CD14-positive monocyte (primary cell): ENCODE data around the gene MTARC2. TPM values are rescaled to one million over a fixed set of nuclear protein-coding genes. Genes with fewer than 3 reads are reported as not detected.

ENCODE experiments used
- DNase-seq, 3 donors: peaks; one replicate each; pipeline ENCODE4 v3.0.0-alpha.2; 2011 to 2022
- H2AFZ ChIP-seq: 2 replicates; pipeline ENCODE4 v1.6.0; 2012; ENCODE audit warnings: mild to moderate bottlenecking, low read depth, low read length, inconsistent platforms; ENCODE audit not compliant: insufficient read depth, poor library complexity, severe bottlenecking
- H3K27ac ChIP-seq, 2 donors: 1 replicate in 1 of 2; 2 replicates in 1 of 2; pipeline ENCODE4 v1.5.1; 2012 to 2013; ENCODE audit warnings: low read length in 2 of 2, control low read depth in 1 of 2, inconsistent platforms in 1 of 2, low read depth in 1 of 2, mild to moderate bottlenecking in 1 of 2
- H3K27me3 ChIP-seq, 2 donors: one replicate each; pipeline versions ENCODE4 v1.6.0 to v1.6.1; 2011 to 2013; ENCODE audit warnings: low read length in 2 of 2; ENCODE audit not compliant: control insufficient read depth in 2 of 2, insufficient read depth in 2 of 2
- H3K36me3 ChIP-seq, 2 donors: replicated peaks in 1 of 2; 1 replicate in 1 of 2; 2 replicates in 1 of 2; pipeline versions ENCODE4 v1.5.1 to v1.6.1; 2012 to 2013; ENCODE audit warnings: low read length in 2 of 2, control low read depth in 1 of 2, inconsistent platforms in 1 of 2, mild to moderate bottlenecking in 1 of 2; ENCODE audit not compliant: insufficient read depth in 2 of 2, control insufficient read depth in 1 of 2
- H3K4me1 ChIP-seq, 2 donors: 1 replicate in 1 of 2; 2 replicates in 1 of 2; pipeline versions ENCODE4 v1.5.1 to v1.6.1; 2012 to 2013; ENCODE audit warnings: low read length in 2 of 2, control low read depth in 1 of 2, inconsistent platforms in 1 of 2, mild to moderate bottlenecking in 1 of 2, moderate library complexity in 1 of 2; ENCODE audit not compliant: insufficient read depth in 2 of 2, control insufficient read depth in 1 of 2
- H3K4me2 ChIP-seq: replicated peaks from 2 replicates; pipeline ENCODE3; 2012; ENCODE audit warnings: low read length, moderate library complexity, mild to moderate bottlenecking; ENCODE audit not compliant: poor library complexity, severe bottlenecking; ENCODE audit errors: extremely low read depth
- H3K4me3 ChIP-seq, 3 experiments: fragments of 200-600 bp in 1 of 3; sonication (generic) in 1 of 3; replicated peaks in 1 of 3; 1 replicate in 2 of 3; 2 replicates in 1 of 3; pipeline ENCODE4 v1.5.1; 2011 to 2013; ENCODE audit warnings: low read length in 3 of 3, mild to moderate bottlenecking in 3 of 3, control low read depth in 2 of 3, low read depth in 2 of 3, inconsistent platforms in 1 of 3, moderate library complexity in 1 of 3
- H3K79me2 ChIP-seq: 2 replicates; pipeline ENCODE4 v1.6.0; 2012; ENCODE audit warnings: mild to moderate bottlenecking, control low read depth, inconsistent platforms, low read length, moderate library complexity; ENCODE audit not compliant: insufficient read depth
- H3K9ac ChIP-seq: 2 replicates; pipeline ENCODE4 v1.6.0; 2017; ENCODE audit warnings: low read length, mild to moderate bottlenecking; ENCODE audit not compliant: insufficient read depth, poor library complexity, severe bottlenecking
- H3K9me3 ChIP-seq, 2 donors: replicated peaks in 1 of 2; 1 replicate in 1 of 2; 2 replicates in 1 of 2; pipeline versions ENCODE4 v1.5.1 to v1.6.1; 2012 to 2013; ENCODE audit warnings: low read length in 2 of 2, control low read depth in 1 of 2; ENCODE audit not compliant: control insufficient read depth in 1 of 2, insufficient read depth in 1 of 2
- H4K20me1 ChIP-seq: 2 replicates; pipeline ENCODE4 v1.6.0; 2012; ENCODE audit warnings: mild to moderate bottlenecking, low read length, control low read depth, moderate library complexity; ENCODE audit not compliant: insufficient read depth
- H3K27ac Mint-ChIP-seq, 7 donors: one replicate each; pipeline ENCODE4 v1.8.0; 2020; ENCODE audit warnings: mild to moderate bottlenecking in 7 of 7, mixed read lengths in 7 of 7, moderate library complexity in 6 of 7, inconsistent platforms in 2 of 7
- H3K27me3 Mint-ChIP-seq, 3 donors: one replicate each; pipeline ENCODE4 v1.8.0; 2021 to 2022; ENCODE audit warnings: low read depth in 3 of 3, mild to moderate bottlenecking in 3 of 3, mixed read lengths in 3 of 3, moderate library complexity in 3 of 3, inconsistent platforms in 1 of 3
- H3K36me3 Mint-ChIP-seq, 2 donors: one replicate each; pipeline ENCODE4 v1.8.0; 2020; ENCODE audit warnings: mixed read lengths in 2 of 2, inconsistent platforms in 1 of 2, mild to moderate bottlenecking in 1 of 2
- H3K4me1 Mint-ChIP-seq: one replicate; pipeline ENCODE4 v1.8.0; 2020; ENCODE audit warnings: mild to moderate bottlenecking, mixed read lengths
- H3K4me3 Mint-ChIP-seq, 2 donors: one replicate each; pipeline ENCODE4 v1.8.0; 2020; ENCODE audit warnings: mild to moderate bottlenecking in 2 of 2, mixed read lengths in 2 of 2, moderate library complexity in 1 of 2
- H3K9me3 Mint-ChIP-seq, 7 donors: one replicate each; pipeline ENCODE4 v1.8.0; 2020 to 2022; ENCODE audit warnings: mixed read lengths in 7 of 7, mild to moderate bottlenecking in 6 of 7, moderate library complexity in 6 of 7, inconsistent platforms in 2 of 7
- CTCF ChIP-seq: fragments of 200-600 bp; IDR thresholded peaks from one replicate; pipeline ENCODE4 v1.8.0; 2022; ENCODE audit warnings: antibody characterized with exemption, mild to moderate bottlenecking
- WGBS: methylation state at CpG from one replicate; pipeline ENCODE4 v1.1.5; 2013; ENCODE audit warnings: missing lambda C conversion rate; ENCODE audit not compliant: insufficient coverage; 5-methylcytosine and 5-hydroxymethylcytosine counted together
- intact Hi-C, 2 donors: fragments of 100-400 bp; cut with micrococcal nuclease; formaldehyde crosslinking; loops; one replicate each; pipeline versions ENCODE4 v1.15.0 to v1.15.1; 2023
- polyA plus RNA-seq, 3 donors: library from polyadenylated mRNA; depleted of rRNA in 1 of 3; unstranded in 2 of 3; stranded (reverse) in 1 of 3; fragments of 300-500 nt in 2 of 3; fragments of >200 nt in 1 of 3; fragmentation: Illumina TruSeq in 2 of 3; gene quantifications; 1 replicate in 2 of 3; 2 replicates in 1 of 3; pipeline ENCODE4 v1.2.3, GENCODE V29; 2012 to 2021

MTARC2 gene
- polyA plus RNA-seq, 3 donors = 0.29 to 0.81 (median 0.56) TPM

DNA sequence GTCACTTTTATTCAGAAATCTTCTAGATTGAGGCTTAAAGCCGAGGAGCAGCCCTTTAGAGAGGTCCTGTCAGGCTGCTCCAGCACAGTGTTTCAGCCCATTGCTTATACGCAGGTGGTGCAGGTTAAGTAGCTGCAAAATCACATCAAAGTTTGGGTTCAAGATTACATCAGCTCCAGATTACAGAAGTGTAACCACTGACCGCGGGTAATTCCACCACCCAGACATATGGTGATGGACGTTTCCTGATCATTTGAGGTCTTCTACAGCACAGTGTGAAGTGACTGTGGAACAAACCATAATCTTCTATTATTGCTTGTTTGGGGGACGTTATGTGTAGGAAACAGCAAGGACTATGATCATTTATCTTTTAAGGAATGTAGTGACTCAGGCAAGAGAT is 46.1 kb upstream of the MTARC2 start:
- H3K9ac ChIP-seq = no peak overlapping the region

GRCh38 chr1:220702733-220703270 is 45.3 kb upstream of the MTARC2 start:
- Histone ChIP-seq H3K79me2 (no peaks in the 10 kb centered on the region), H4K20me1 (no peaks in the 10 kb centered on the region), H3K36me3 (no peaks in the 10 kb centered on the region), H3K4me3 (no peak overlapping the region), H3K9ac (no peak overlapping the region), H3K4me1 (peaks cover 17 to 22% of the 10 kb centered on the region in 2 donors), H3K27me3 (no peaks in the 10 kb centered on the region), H2AFZ (peak overlapping the region; percentile 30), H3K9me3 (no peaks in the 10 kb centered on the region), H3K4me2 (no peak overlapping the region), H3K27ac (no peak overlapping the region)
- peaks cover 29% of the 10 kb centered on the region for H3K4me1 Mint-ChIP-seq
- TF ChIP-seq CTCF = no peak
- peaks cover 0 to 5% (median 4%) of the 10 kb centered on the region in 3 donors for H3K27me3 Mint-ChIP-seq
- intact Hi-C loops = no loop called here
- H3K4me3 Mint-ChIP-seq = peak overlapping the region in 1 of 2 donors; percentile 27
- peaks cover 0 to 2% (median 0%) of the 10 kb centered on the region in 7 donors for H3K9me3 Mint-ChIP-seq
- H3K27ac Mint-ChIP-seq = no peak overlapping the region
- H3K36me3 Mint-ChIP-seq = peaks cover 0 to 6% of the 10 kb centered on the region in 2 donors
- DNase-seq = no peak
- WGBS = 92% methylated on average over 1 of the region's 5 CpGs

More for the DNA sequence above, 46.1 kb upstream of the MTARC2 start:
- H4K20me1 ChIP-seq = no peaks in the 10 kb centered on the region
- peaks cover 0 to 9% of the 10 kb centered on the region in 2 donors for H3K36me3 Mint-ChIP-seq
- no peaks in the 10 kb centered on the region for H3K36me3 ChIP-seq
- H3K27me3 Mint-ChIP-seq = peaks cover 0 to 5% (median 4%) of the 10 kb centered on the region in 3 donors
- no peak overlapping the region for H3K27ac ChIP-seq
- H3K4me2 ChIP-seq = no peak overlapping the region
- peaks cover 0 to 2% (median 0%) of the 10 kb centered on the region in 7 donors for H3K9me3 Mint-ChIP-seq
- 22% methylated on average over 3 of the region's 6 CpGs for WGBS
- no peak overlapping the region for H2AFZ ChIP-seq
- no peak for DNase-seq
- no peaks in the 10 kb centered on the region for H3K27me3 ChIP-seq
- peak overlapping the region in 1 of 2 donors; percentile 52 for H3K4me3 Mint-ChIP-seq
- H3K4me1 ChIP-seq = peaks cover 17 to 22% of the 10 kb centered on the region in 2 donors
- H3K4me1 Mint-ChIP-seq = peaks cover 29% of the 10 kb centered on the region
- intact Hi-C loops = no loop called here
- peak overlapping the region in 1 of 7 donors; percentile 31 for H3K27ac Mint-ChIP-seq
- no peak overlapping the region for H3K4me3 ChIP-seq
- H3K9me3 ChIP-seq = no peaks in the 10 kb centered on the region
- no peaks in the 10 kb centered on the region for H3K79me2 ChIP-seq
- TF ChIP-seq CTCF = no peak
